ENCODE measurements around the gene TSTD1. TPM values are rescaled to one million over a fixed set of nuclear protein-coding genes. Genes with fewer than 3 reads are reported as not detected.

Gene TSTD1
- total RNA-seq, 6 donors from 2014 or later: 56.2 to 170 (median 113) TPM

DNA sequence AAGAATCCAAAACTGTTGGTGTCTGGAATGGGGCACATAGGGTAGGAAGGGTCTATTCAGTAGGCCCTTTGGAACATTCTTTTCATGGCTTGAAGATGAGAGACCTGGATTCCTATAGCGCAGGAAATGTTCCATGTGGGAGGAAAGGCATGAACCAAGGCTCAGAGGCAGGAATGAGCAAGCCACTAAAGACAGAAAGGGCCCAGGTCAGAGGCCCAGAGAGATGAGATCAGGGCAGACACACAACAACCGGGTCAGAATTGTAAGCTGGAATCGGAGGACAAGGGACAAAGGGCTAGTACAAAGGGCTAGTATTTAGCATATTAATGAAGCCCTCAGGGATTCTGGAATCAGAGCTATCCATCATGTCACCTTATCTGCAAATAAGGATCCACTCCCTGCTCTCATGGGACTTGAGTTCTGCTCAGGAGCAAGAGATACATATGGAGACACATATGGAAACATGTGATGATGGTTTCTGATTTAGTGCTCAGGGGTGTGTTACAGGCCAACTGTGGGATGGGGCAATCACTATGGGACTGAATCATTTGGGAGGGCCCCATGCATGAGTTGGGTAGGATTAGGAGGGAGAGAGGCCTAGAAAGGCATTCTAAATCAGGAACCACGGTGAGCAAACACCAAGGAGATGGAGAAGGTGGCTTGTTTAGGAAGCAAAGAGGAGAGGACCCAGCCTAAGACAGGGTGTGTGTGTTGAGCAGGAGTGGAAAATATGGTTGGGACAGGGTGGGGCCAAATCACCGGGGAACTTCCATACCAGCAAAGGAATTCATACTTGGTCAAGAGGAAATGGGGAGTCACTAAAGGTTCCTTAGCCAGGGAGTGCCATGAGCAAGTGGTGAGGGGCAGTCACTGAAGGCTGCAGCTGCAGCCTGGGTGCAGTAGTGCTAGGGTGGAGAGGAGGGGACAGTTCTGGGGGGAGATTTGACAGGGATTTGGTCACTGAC, 42.0 kb upstream of the TSTD1 start:
- Histone ChIP-seq H3K27me3 (no peaks in the 10 kb centered on the region), H3K27ac (peak overlapping the region in 2 of 4 donors; percentile 2 to 11), H3K4me3 (no peak overlapping the region), H3K36me3 (no peaks in the 10 kb centered on the region), H3K9me3 (no peaks in the 10 kb centered on the region), H3K4me1 (peaks cover 15 to 39% (median 31%) of the 10 kb centered on the region in 4 donors)
- TF ChIP-seq POLR2AphosphoS5 (IDR thresholded peaks at IDR 0.05) (no peak), EP300 (IDR thresholded peaks at IDR 0.05) (no peak), POLR2A (IDR thresholded peaks at IDR 0.05) (no peak), CTCF (IDR thresholded peaks at IDR 0.05) (no peak)
- ATAC-seq (ENCODE audit: low FRiP score in 2 of 2) (no peak), DNase-seq (no peak)
- 74 to 82% methylated on average over 5 of the region's 5 CpGs for WGBS, 2 donors

GRCh38 chr1:161079436-161080110, 40.8 kb upstream of the TSTD1 start:
- Histone ChIP-seq H3K36me3 (no peaks in the 10 kb centered on the region), H3K9me3 (no peaks in the 10 kb centered on the region), H3K4me3 (no peak overlapping the region), H3K27ac (no peak overlapping the region), H3K27me3 (no peaks in the 10 kb centered on the region), H3K4me1 (peaks cover 14 to 30% (median 24%) of the 10 kb centered on the region in 4 donors)
- ATAC-seq (ENCODE audit: low FRiP score in 2 of 2) (no peak), DNase-seq (peak in 1 of 2 donors; percentile 77)
- 66 to 76% methylated on average over 38 to 41 of the region's 41 CpGs for WGBS, 2 donors
- TF ChIP-seq CTCF (IDR thresholded peaks at IDR 0.05): no peak

DNA sequence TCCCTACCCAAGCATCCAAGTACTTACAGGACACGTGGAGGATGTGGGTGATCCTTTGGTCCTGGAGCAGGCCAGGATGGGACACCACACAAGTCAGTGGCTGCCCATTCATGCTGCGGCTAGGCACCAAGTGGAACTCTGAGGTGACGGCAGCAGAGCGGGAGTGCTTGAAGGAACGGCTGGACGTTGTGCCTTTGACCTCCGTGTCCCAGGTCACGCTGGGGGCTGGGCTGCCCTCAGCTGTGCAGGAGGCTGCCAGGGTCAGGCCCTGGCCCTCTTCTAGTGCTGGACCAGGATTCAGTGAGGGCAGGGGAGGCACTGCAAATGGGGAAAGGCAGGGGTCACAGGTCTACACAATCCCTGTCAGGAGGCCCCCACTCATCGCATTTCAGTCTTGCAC, 38.7 kb upstream of the TSTD1 start:
- Histone ChIP-seq H3K4me1 (peaks cover 0 to 9% (median 5%) of the 10 kb centered on the region in 4 donors), H3K9me3 (no peaks in the 10 kb centered on the region), H3K27me3 (no peaks in the 10 kb centered on the region), H3K36me3 (no peaks in the 10 kb centered on the region), H3K4me3 (no peak overlapping the region), H3K27ac (no peak overlapping the region)
- DNase-seq: peak in 1 of 2 donors; percentile 39
- TF ChIP-seq POLR2AphosphoS5 (IDR thresholded peaks at IDR 0.05) (no peak), EP300 (IDR thresholded peaks at IDR 0.05) (no peak), POLR2A (IDR thresholded peaks at IDR 0.05) (no peak), CTCF (IDR thresholded peaks at IDR 0.05) (no peak)
- ATAC-seq (ENCODE audit: low FRiP score in 2 of 2): no peak
- 74 to 83% methylated on average over 7 to 9 of the region's 9 CpGs for WGBS, 2 donors

- H3K9me3 ChIP-seq: no peaks in the 10 kb centered on the region
- no peak overlapping the region for H3K4me3 ChIP-seq
- H3K27me3 ChIP-seq: no peaks in the 10 kb centered on the region
- H3K27ac ChIP-seq: no peak overlapping the region
- H3K4me1 ChIP-seq: peaks cover 0 to 5% (median 2%) of the 10 kb centered on the region in 4 donors
- DNase-seq (no peak), ATAC-seq (ENCODE audit: low FRiP score in 2 of 2) (no peak)
- no peaks in the 10 kb centered on the region for H3K36me3 ChIP-seq
- no peak for TF ChIP-seq POLR2A (IDR thresholded peaks at IDR 0.05)
- no peak for TF ChIP-seq EP300 (IDR thresholded peaks at IDR 0.05)
- TF ChIP-seq CTCF (IDR thresholded peaks at IDR 0.05): no peak
- no peak for TF ChIP-seq POLR2AphosphoS5 (IDR thresholded peaks at IDR 0.05)
Observed at GRCh38 chr1:161076410-161076809, 37.6 kb upstream of the TSTD1 start.
